NCI-H2196 treated with DMSO at 0.1 percent for 48 hours (cell line): Measurements from ENCODE around the gene RPN2.

ENCODE experiments used
- DNase-seq: peaks from one replicate; lab custom pipeline; 2025; ENCODE audit not compliant: unreplicated experiment; lab: John Stamatoyannopoulos, UW

RPN2 gene

GRCh38 chr20:37209193-37209592 is 30.1 kb downstream of the RPN2 start:
- DNase-seq, result no peak

- DNase-seq, result no peak
These were observed 30.7 kb downstream of the RPN2 start for GRCh38 chr20:37209661-37210314.

GRCh38 chr20:37218441-37218840 is 39.3 kb downstream of the RPN2 start:
- no peak for DNase-seq

- DNase-seq, result no peak
These were observed 39.8 kb downstream of the RPN2 start for GRCh38 chr20:37218976-37219375.

DNA sequence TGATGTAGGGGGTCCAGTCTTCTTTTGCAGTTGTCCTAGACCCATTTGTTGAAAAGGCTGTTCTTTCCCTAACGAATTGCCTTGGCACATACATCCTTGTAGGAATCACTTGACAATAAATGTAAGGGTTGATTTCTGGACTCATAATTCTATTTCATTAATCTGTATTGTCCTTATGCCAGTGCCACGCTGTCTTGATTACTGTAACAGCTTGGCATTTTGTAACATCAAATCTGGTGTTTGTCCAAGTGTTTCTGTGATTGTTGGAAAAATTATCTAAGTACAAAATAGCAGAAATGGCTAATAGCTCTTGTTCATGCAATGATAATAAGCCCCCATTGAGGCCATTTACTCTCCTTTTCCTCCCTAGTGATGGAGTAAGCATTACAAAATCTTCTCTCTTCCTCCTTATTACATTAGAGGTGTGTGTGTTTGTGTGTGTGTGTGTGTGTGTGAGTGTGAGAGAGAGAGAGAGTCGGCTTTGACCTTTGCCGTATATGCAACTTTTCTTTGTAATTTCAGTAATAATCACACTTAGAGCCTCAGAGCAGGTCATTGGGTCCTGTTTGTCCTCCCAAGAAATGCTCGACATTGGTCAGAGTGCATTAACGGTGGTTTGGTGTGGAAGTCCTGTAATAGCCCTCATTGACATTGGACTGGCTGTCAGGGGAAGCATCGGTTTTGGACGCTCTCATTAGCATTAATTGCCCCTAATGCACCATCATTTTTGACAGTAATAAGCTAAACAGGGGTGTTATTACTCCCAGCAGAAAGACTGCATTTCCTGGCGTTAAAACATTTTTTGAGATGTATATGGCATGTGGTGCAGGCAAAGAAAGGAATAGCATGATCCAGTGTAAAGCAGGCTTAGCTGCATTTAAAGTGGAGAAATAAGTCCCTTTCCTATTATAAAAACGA is 40.9 kb downstream of the RPN2 start:
- no peak for DNase-seq

- DNase-seq, result no peak
These were observed 41.6 kb downstream of the RPN2 start for GRCh38 chr20:37220731-37221130.

GRCh38 chr20:37222086-37222485 is 43.0 kb downstream of the RPN2 start:
- no peak for DNase-seq

DNA sequence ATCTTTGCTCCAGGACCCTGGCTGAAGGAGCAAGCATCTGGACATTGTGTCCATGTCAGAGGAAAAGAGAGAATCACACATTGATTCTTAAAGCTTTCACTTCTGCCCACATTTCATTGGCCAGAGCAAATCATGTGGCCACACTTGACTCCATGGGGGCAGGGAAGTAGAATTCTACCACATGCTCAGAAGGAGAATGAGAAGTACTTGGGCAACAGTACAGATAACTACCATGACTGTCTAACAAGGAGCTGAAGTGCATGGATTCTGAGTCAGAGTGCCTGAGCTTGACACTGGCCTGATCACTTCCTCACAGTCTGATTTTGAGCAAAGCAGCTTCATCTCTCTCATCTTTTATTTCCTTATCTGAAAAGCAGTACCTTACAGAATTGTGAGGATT is 43.9 kb downstream of the RPN2 start:
- peak; percentile 9 for DNase-seq

GRCh38 chr20:37225146-37225545 is 46.0 kb downstream of the RPN2 start:
- DNase-seq, result no peak

DNA sequence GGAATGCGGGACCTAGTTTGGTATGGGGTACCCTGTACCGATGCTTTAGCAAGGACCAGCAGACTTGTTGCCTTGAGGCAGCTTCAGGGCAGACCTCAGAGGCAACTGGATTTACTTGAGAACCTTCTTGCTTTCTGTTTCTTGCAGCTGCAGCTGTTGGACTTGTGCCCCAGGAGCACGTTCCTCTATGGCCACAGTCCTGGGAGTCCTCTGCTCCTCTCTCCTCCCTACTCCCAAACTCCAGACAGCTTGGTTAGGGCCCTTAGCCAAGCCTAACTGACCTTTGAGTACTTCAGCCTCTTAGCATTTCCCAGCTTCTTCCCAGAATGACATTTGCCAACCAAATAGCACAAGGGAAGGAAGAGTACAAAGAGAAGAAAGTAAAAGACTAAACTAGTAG is 47.8 kb downstream of the RPN2 start:
- no peak for DNase-seq

DNA sequence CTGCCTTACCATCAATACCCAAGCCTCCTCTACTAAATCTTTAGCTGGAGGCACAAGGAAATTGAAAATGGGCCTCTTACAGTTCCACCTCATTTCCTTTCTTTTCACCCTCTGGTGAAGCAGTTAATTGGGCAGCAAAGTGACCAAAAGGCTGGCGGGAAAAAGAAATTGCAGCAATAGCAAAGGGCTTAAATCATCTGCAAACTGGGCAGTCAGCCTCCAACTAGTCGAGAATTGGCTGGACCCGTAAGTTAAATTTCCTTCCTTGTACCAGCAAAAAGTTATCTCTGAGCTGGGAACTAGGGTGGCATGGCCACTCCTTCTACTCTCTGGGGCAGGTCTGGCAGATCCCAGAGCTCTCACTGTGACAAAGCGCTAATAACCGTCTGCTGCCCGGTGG is 49.0 kb downstream of the RPN2 start:
- no peak for DNase-seq

DNA sequence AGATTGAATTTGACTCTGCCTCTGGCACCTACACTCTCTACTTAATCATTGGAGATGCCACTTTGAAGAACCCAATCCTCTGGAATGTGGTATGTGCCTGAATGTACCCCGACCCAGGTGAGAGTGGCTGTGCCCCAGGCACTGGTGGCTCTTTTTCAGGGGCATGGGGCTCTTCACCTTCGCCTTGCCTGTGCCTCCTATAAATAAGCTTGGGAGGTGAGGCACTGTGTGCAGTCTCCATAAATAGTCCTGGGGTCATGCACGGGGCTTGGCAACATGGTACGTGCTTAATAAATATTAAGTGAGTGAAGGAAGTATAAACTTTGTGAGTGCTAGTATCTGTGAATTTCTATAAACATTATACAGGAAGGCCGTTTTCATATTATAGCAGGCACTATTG is 49.5 kb downstream of the RPN2 start:
- no peak for DNase-seq

GRCh38 chr20:37229357-37229756 is 50.2 kb downstream of the RPN2 start:
- no peak for DNase-seq

- DNase-seq, result no peak
These were observed 51.1 kb downstream of the RPN2 start for GRCh38 chr20:37230200-37230599.

- no peak for DNase-seq
These were observed 53.0 kb downstream of the RPN2 start for GRCh38 chr20:37231947-37232630.

DNA sequence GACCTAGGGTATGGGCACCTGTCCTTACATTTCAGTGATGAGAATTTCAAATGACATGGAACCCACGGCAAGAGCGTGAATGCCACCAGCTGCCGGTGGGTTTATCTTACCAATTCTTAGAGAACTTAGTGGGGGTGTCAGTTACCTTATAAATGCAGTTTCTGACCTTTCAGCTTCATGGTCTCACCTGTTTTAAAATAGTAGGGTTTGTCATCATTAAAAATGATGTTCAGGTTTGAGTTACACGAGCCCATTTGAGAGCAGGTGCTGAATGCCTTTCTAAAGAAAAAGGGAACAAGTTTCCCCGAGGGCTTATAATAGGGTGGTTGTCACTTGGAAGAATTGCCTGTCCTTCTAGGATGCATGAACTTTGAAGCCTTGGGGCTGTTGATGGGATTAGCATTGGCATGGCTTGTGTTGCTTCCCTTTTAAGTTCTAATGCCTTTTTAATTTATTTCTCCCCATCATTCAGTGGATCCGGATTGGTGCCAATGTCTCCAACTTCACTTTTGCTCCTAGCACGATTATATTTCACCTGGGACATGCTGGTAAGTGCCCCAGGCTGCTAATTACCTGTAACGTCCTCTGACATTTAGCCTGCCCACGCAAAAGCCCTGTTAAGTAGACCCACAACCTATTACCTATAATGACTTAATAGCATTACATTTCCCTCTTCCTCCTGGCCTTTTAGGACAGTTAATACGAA is 54.6 kb downstream of the RPN2 start:
- DNase-seq, result no peak

GRCh38 chr20:37234254-37234581 is 55.1 kb downstream of the RPN2 start:
- DNase-seq, result no peak

DNA sequence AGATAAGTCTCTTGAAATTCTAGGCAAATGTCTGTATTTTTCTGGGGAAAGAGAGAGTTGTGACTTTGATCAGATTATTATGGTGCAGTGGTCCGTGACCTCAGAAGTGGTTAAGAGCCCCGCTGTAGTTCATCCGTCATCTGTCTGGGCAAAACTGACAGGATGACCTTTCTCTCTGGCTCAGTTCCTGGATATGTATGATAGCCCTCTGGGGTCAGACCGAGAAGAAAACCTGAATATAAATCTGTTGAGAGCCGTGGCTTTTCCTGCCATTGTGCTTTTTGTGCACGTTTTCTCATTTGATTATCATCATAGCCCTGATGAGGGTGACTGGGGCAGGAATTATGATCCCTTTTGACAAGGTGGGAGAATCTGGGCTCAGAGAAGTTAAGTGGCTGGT is 55.9 kb downstream of the RPN2 start:
- DNase-seq, result no peak

DNA sequence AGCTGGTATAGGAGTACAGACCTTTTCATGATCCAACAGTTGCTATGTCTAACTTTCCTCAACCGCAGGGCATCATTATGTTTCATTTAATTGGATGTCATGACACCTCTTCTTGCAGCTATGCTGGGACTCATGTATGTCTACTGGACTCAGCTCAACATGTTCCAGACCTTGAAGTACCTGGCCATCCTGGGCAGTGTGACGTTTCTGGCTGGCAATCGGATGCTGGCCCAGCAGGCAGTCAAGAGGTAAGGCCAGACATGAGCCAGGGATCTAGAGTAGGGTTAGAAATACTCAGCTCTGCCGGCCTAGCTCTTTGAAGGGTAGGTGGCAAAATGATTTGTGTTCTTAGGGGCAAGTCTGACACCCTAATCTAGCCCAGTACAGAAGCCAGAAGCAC is 57.3 kb downstream of the RPN2 start:
- DNase-seq, result no peak

GRCh38 chr20:37237656-37238055 is 58.5 kb downstream of the RPN2 start:
- no peak for DNase-seq

GRCh38 chr20:37238426-37238825 is 59.3 kb downstream of the RPN2 start:
- DNase-seq, result no peak
